B cell (primary cell): Measurements from ENCODE around the gene THUMPD3.

Source experiments
- CTCF ChIP-seq: fragments of 200-600 bp; IDR thresholded peaks from one replicate; pipeline ENCODE4 v1.8.0; 2022; ENCODE audit warnings: antibody characterized with exemption, mild to moderate bottlenecking
- EZH2 ChIP-seq: IDR thresholded peaks from 2 replicates; pipeline ENCODE4 v1.6.1; 2012; ENCODE audit warnings: borderline replicate concordance, low read depth, mild to moderate bottlenecking, moderate library complexity, low read length; ENCODE audit not compliant: insufficient read depth, poor library complexity, severe bottlenecking

DNA sequence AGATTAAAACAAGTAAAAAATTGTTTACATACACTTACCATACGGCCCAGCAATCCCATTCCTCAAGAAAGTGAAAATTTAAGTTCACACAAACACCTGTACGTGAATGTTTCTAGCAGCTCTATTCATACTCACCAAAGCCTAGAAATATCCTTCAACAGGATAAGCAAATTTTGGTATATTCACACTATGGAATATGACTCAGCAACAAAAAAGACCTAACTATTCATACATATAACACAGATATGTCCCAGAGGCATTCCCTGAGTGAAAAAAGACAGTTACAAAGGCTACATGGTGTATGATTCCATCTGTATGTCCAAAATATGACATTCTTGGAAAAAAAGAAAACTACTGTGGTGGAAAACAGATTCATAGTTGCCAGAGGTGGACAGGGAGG lies 40.1 kb upstream of the THUMPD3 start:
- no peak for TF ChIP-seq CTCF
- no peak for TF ChIP-seq EZH2
